GM23338 (cell line): ENCODE results near the gene DGKG. TPM values are rescaled to one million over a fixed set of nuclear protein-coding genes. Genes with fewer than 3 reads are reported as not detected.

Source experiments
- ATAC-seq: fragments of 200-7000 bp; cut with Tn5 transposase; 3 replicates; pipeline ENCODE4 v1.9.1; 2020
- DNase-seq: peaks from one replicate; pipeline ENCODE4 v3.0.0-alpha.2; 2015; ENCODE audit warnings: low spot score
- H2AFZ ChIP-seq: fragments of 200-600 bp; sonication (generic); 2 replicates; pipeline ENCODE4 v1.8.0; 2016; ENCODE audit warnings: antibody characterized with exemption, mild to moderate bottlenecking, moderate library complexity
- H3F3A ChIP-seq: fragments of 200-600 bp; sonication (generic); replicated peaks from 2 replicates; pipeline ENCODE4 v1.8.0; 2017; ENCODE audit warnings: antibody characterized with exemption, mixed run types, low read depth
- H3K27ac ChIP-seq: fragments of 200-600 bp; sonication (generic); 2 replicates; pipeline ENCODE4 v1.6.1; 2016; ENCODE audit warnings: low read depth
- H3K27me3 ChIP-seq: fragments of 200-600 bp; sonication (generic); 2 replicates; pipeline ENCODE4 v1.8.0; 2016; ENCODE audit warnings: mild to moderate bottlenecking, mixed run types, moderate library complexity; ENCODE audit not compliant: insufficient read depth
- H3K36me3 ChIP-seq: fragments of 200-600 bp; sonication (generic); 2 replicates; pipeline ENCODE4 v1.8.0; 2016; ENCODE audit warnings: mild to moderate bottlenecking; ENCODE audit not compliant: insufficient read depth
- H3K4me1 ChIP-seq: fragments of 200-600 bp; sonication (generic); 2 replicates; pipeline ENCODE4 v1.8.0; 2016; ENCODE audit warnings: mild to moderate bottlenecking, moderate library complexity; ENCODE audit not compliant: insufficient read depth
- H3K4me2 ChIP-seq: fragments of 200-600 bp; sonication (generic); 2 replicates; pipeline ENCODE4 v1.7.1; 2017; ENCODE audit warnings: mixed run types
- H3K4me3 ChIP-seq: fragments of 200-600 bp; sonication (generic); 2 replicates; pipeline ENCODE4 v1.6.1; 2016; ENCODE audit warnings: mixed run types
- H3K79me2 ChIP-seq: fragments of 200-600 bp; sonication (generic); replicated peaks from 2 replicates; pipeline ENCODE4 v1.8.0; 2017; ENCODE audit warnings: mild to moderate bottlenecking; ENCODE audit not compliant: insufficient read depth
- H3K9me2 ChIP-seq: fragments of 200-600 bp; sonication (generic); 2 replicates; pipeline ENCODE4 v1.8.0; 2017; ENCODE audit not compliant: insufficient read depth
- H4K20me1 ChIP-seq: fragments of 200-600 bp; sonication (generic); replicated peaks from 2 replicates; pipeline ENCODE4 v1.8.0; 2017; ENCODE audit warnings: mild to moderate bottlenecking; ENCODE audit not compliant: insufficient read depth
- H3K27ac Mint-ChIP-seq: 2 replicates; pipeline ENCODE4 v1.8.0; 2020; ENCODE audit warnings: inconsistent platforms, mild to moderate bottlenecking, moderate library complexity, mixed read lengths
- H3K27me3 Mint-ChIP-seq: 3 replicates; pipeline ENCODE4 v1.8.0; 2022; ENCODE audit warnings: low read depth, mild to moderate bottlenecking, moderate library complexity, mixed read lengths, inconsistent platforms; ENCODE audit not compliant: insufficient read depth, poor library complexity
- H3K36me3 Mint-ChIP-seq: 3 replicates; pipeline ENCODE4 v1.8.0; 2021; ENCODE audit warnings: low read depth, mild to moderate bottlenecking, inconsistent platforms, moderate library complexity, mixed read lengths
- H3K4me1 Mint-ChIP-seq: 3 replicates; pipeline ENCODE4 v1.8.0; 2020; ENCODE audit warnings: mild to moderate bottlenecking, inconsistent platforms, mixed read lengths
- H3K4me3 Mint-ChIP-seq: 3 replicates; pipeline ENCODE4 v1.8.0; 2021; ENCODE audit warnings: moderate library complexity, mild to moderate bottlenecking, inconsistent platforms, mixed read lengths
- H3K9me3 Mint-ChIP-seq: 3 replicates; pipeline ENCODE4 v1.8.0; 2020; ENCODE audit warnings: moderate library complexity, mild to moderate bottlenecking, inconsistent platforms, mixed read lengths
- CREB1 ChIP-seq: fragments of 250-450 bp; sonication (Bioruptor Pico); IDR thresholded peaks from 2 replicates; pipeline ENCODE4 v1.5.0; 2020; ENCODE audit warnings: low read depth, mild to moderate bottlenecking, moderate library complexity
- ETS1 ChIP-seq: IDR thresholded peaks from 2 replicates; pipeline ENCODE4 v1.6.1; 2016; ENCODE audit warnings: antibody characterized with exemption
- EZH2 ChIP-seq: fragments of 200-600 bp; sonication (generic); IDR thresholded peaks from one replicate; pipeline ENCODE4 v1.8.0; 2017; ENCODE audit warnings: antibody characterized with exemption, mild to moderate bottlenecking, low read depth; ENCODE audit not compliant: unreplicated experiment
- EZH2phosphoT487 ChIP-seq: fragments of 200-600 bp; sonication (generic); IDR thresholded peaks from one replicate; pipeline ENCODE4 v1.8.1; 2018; ENCODE audit warnings: antibody characterized with exemption; ENCODE audit not compliant: unreplicated experiment
- JUNB ChIP-seq: IDR thresholded peaks from one replicate; pipeline ENCODE4 v1.6.1; 2016; ENCODE audit warnings: antibody characterized with exemption; ENCODE audit not compliant: unreplicated experiment
- POLR2AphosphoS5 ChIP-seq: IDR thresholded peaks from 2 replicates; pipeline ENCODE4 v1.6.1; 2016; ENCODE audit warnings: antibody characterized with exemption, low read depth
- ZNF114 ChIP-seq: fragments of 250-450 bp; sonication (Bioruptor Pico); IDR thresholded peaks from 2 replicates; pipeline ENCODE4 v1.5.0; 2020; ENCODE audit warnings: mild to moderate bottlenecking, moderate library complexity
- ZNF331 ChIP-seq: fragments of 250-450 bp; sonication (Bioruptor Pico); IDR thresholded peaks from 2 replicates; pipeline ENCODE4 v1.5.0; 2020; ENCODE audit warnings: low read depth, mild to moderate bottlenecking, moderate library complexity
- ZNF462 ChIP-seq: fragments of 250-450 bp; sonication (Bioruptor Pico); IDR thresholded peaks from 2 replicates; pipeline ENCODE4 v1.5.0; 2020; ENCODE audit warnings: mild to moderate bottlenecking, moderate library complexity
- polyA plus RNA-seq: library from polyadenylated mRNA; unstranded; fragments of >200 nt; fragmentation: Nextera tagmentation; extraction: Ambion mirVana; gene quantifications from 2 replicates; pipeline ENCODE4 v1.2.1, GENCODE V29; 2016
- total RNA-seq: library from RNA; depleted of rRNA; stranded (reverse); fragments of >200 nt; shearing (Covaris generic); gene quantifications from 2 replicates; pipeline ENCODE4 v1.2.3, GENCODE V29; 2014

The DGKG gene
- total and polyA plus RNA-seq, 2 experiments from 2014 or later = 0.14 to 0.31 TPM

DNA sequence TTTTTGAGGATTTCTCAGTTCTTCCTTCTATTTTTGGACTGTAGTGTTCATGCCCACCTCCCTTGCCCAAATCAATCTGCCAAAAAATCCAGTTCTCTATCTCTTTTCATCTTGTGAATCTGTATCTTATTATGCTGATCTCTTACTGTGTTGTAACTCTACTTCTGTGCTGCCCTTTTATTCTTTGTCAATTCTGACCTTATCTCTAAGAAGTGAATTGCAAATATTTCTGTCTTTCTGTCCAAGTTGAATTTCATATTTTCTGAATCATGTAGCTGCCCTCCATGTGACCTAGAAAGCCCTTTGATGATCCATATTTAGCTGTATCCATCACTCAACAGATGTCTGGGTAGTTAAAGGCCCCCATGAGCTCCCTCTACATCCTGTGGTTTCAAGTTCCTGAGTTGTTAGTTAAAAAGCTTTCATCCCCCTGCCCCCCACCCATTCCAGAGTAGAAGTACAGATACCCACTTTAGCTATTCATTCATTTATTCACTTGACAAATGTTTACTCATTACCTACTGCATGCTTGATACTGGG lies 219.6 kb downstream of the DGKG start (continued):
- TF ChIP-seq ZNF462 (CRISPR knock-in tag) (no peak), ZNF331 (CRISPR knock-in tag) (no peak), CREB1 (CRISPR knock-in tag) (no peak), POLR2AphosphoS5 (no peak), EZH2 (no peak), JUNB (no peak)

DNA sequence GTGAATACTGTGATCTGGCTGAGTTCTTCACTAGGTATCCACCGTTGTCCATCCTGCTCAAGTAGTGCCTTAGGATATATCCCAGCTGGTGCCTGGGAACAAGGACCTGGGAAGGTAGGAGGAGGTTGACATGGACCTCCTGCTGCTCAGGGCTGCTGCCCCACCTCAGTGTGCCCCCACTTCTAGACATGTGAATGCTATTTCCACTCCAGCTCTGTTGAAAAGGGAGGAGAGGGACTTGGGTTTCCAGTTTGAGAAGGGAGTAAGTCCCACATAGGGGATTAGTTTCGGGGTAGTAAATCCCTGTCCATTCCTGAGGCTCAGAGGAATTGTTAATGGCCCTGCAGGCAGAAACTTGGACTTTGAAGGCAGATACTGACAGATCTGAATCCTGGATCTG lies 220.2 kb downstream of the DGKG start:
- DNase-seq (no peak), ATAC-seq (no peak)
- Mint-ChIP-seq H3K4me3 (no peak overlapping the region), H3K4me1 (peaks cover 13% of the 10 kb centered on the region), H3K27ac (no peak overlapping the region), H3K9me3 (no peaks in the 10 kb centered on the region), H3K36me3 (no peaks in the 10 kb centered on the region), H3K27me3 (peaks cover 4% of the 10 kb centered on the region)
- H3K27me3 ChIP-seq = no peaks in the 10 kb centered on the region
- no peak overlapping the region for H3K27ac ChIP-seq
- no peak overlapping the region for H2AFZ ChIP-seq
- H3K4me2 ChIP-seq = no peak overlapping the region
- no peaks in the 10 kb centered on the region for H4K20me1 ChIP-seq
- H3K4me3 ChIP-seq = no peak overlapping the region
- H3K4me1 ChIP-seq = peaks cover 6% of the 10 kb centered on the region; the same call in 1 of the 2 replicates
- H3K36me3 ChIP-seq = no peaks in the 10 kb centered on the region
- no peaks in the 10 kb centered on the region for H3F3A ChIP-seq
- H3K9me2 ChIP-seq = no peaks in the 10 kb centered on the region
- H3K79me2 ChIP-seq = no peaks in the 10 kb centered on the region
- no peak for TF ChIP-seq ZNF114 (CRISPR knock-in tag)
- TF ChIP-seq POLR2AphosphoS5 = no peak
- no peak for TF ChIP-seq ZNF331 (CRISPR knock-in tag)
- no peak for TF ChIP-seq EZH2phosphoT487
- no peak for TF ChIP-seq EZH2
- no peak for TF ChIP-seq ZNF462 (CRISPR knock-in tag)
- no peak for TF ChIP-seq ETS1
